HG02885 (cell line): ENCODE measurements around the gene KRT3.

Experiments
- ATAC-seq: cut with Tn5 transposase; IDR thresholded peaks from one replicate; pipeline ENCODE4 v1.9.1; 2021; ENCODE audit warnings: mild to moderate bottlenecking; ENCODE audit not compliant: unreplicated experiment, poor library complexity

Gene KRT3

GRCh38 chr12:52787324-52788191 lies 8.4 kb downstream of the KRT3 start:
- no peak for ATAC-seq

- no peak for ATAC-seq
Measured at GRCh38 chr12:52784909-52785308, 11.0 kb downstream of the KRT3 start.

- no peak for ATAC-seq
Measured at GRCh38 chr12:52783563-52784316, 12.2 kb downstream of the KRT3 start.

GRCh38 chr12:52782502-52782901 lies 13.4 kb downstream of the KRT3 start:
- ATAC-seq: no peak

- no peak for ATAC-seq
Measured at GRCh38 chr12:52781399-52782082, 14.4 kb downstream of the KRT3 start.

GRCh38 chr12:52779914-52780313 lies 16.0 kb downstream of the KRT3 start:
- ATAC-seq: no peak

- no peak for ATAC-seq
Measured at GRCh38 chr12:52778833-52779232, 17.1 kb downstream of the KRT3 start.

- ATAC-seq: no peak
Measured at GRCh38 chr12:52777566-52777965, 18.4 kb downstream of the KRT3 start.

- ATAC-seq: no peak
Measured at GRCh38 chr12:52776913-52777395, 19.0 kb downstream of the KRT3 start, which contains the start of gene KRT76. KRT76 (minus strand) TSS chr12:52777345; CDS start chr12:52777291, 54 bp downstream.

GRCh38 chr12:52776435-52776834 lies 19.5 kb downstream of the KRT3 start:
- no peak for ATAC-seq

- no peak for ATAC-seq
Measured at GRCh38 chr12:52774629-52775250, 21.2 kb downstream of the KRT3 start.

GRCh38 chr12:52772772-52773171 lies 23.1 kb downstream of the KRT3 start:
- no peak for ATAC-seq

GRCh38 chr12:52772188-52772587 lies 23.7 kb downstream of the KRT3 start:
- ATAC-seq: no peak

- no peak for ATAC-seq
Measured at GRCh38 chr12:52771505-52771904, 24.4 kb downstream of the KRT3 start.

- ATAC-seq: no peak
Measured at GRCh38 chr12:52771088-52771487, 24.8 kb downstream of the KRT3 start.

GRCh38 chr12:52769946-52770345 lies 26.0 kb downstream of the KRT3 start:
- no peak for ATAC-seq

- no peak for ATAC-seq
Measured at GRCh38 chr12:52769354-52769753, 26.6 kb downstream of the KRT3 start.

GRCh38 chr12:52768479-52769200 lies 27.3 kb downstream of the KRT3 start:
- ATAC-seq: no peak

- no peak for ATAC-seq
Measured at GRCh38 chr12:52767427-52767826, 28.5 kb downstream of the KRT3 start.

- no peak for ATAC-seq
Measured at GRCh38 chr12:52767020-52767379, 28.9 kb downstream of the KRT3 start.
